Psoas muscle (tissue), 8 donors: ENCODE results near the gene HNF1A. TPM values are rescaled to one million over a fixed set of nuclear protein-coding genes. Genes with fewer than 3 reads are reported as not detected.

Experiments used
- ATAC-seq, 4 donors: fragments of 200-7000 bp; cut with Tn5 transposase; one replicate each; pipeline ENCODE4 v1.9.1; 2020; ENCODE audit warnings: moderate library complexity in 3 of 4, mild to moderate bottlenecking in 2 of 4
- DNase-seq, 2 donors: peaks; one replicate each; pipeline ENCODE4 v3.0.0-alpha.2; 2020
- H3K27ac ChIP-seq: fragments of 200-600 bp; one replicate; pipeline ENCODE4 v1.8.0; 2022
- H3K27me3 ChIP-seq, 3 donors: fragments of 200-600 bp in 1 of 3; one replicate each; pipeline versions ENCODE4 v1.6.1 to v1.8.0; 2013 to 2022; ENCODE audit warnings: low read length in 2 of 3, mild to moderate bottlenecking in 2 of 3, moderate library complexity in 1 of 3; ENCODE audit not compliant: insufficient read depth in 3 of 3
- H3K36me3 ChIP-seq, 2 donors: fragments of 200-600 bp in 1 of 2; one replicate each; pipeline versions ENCODE4 v1.6.1 to v1.8.0; 2013 to 2022; ENCODE audit warnings: low read depth in 1 of 2, mild to moderate bottlenecking in 1 of 2, moderate library complexity in 1 of 2; ENCODE audit not compliant: insufficient read depth in 1 of 2
- H3K4me1 ChIP-seq: fragments of 200-600 bp; one replicate; pipeline ENCODE4 v1.8.0; 2022
- H3K4me3 ChIP-seq: fragments of 200-600 bp; one replicate; pipeline ENCODE4 v1.8.0; 2022; ENCODE audit warnings: mild to moderate bottlenecking
- H3K9me3 ChIP-seq: fragments of 200-600 bp; one replicate; pipeline ENCODE4 v1.8.0; 2022
- CTCF ChIP-seq: fragments of 200-600 bp; IDR thresholded peaks from one replicate; pipeline ENCODE4 v1.8.0; 2022; ENCODE audit warnings: antibody characterized with exemption
- WGBS, 3 donors: extraction: QIAGEN DNeasy Blood & Tissue Kit; methylation state at CpG; one replicate each; pipeline versions ENCODE4 v1.1.6 to v1.1.7; 2013; 5-methylcytosine and 5-hydroxymethylcytosine counted together
- intact Hi-C, 2 donors: fragments of 100-400 bp; cut with DNase I; formaldehyde crosslinking; loops; one replicate each; pipeline versions ENCODE4 v1.11.0 to v1.14.2; 2022
- polyA plus RNA-seq, 3 donors: library from polyadenylated mRNA; stranded (reverse); fragments of 200-250 nt; gene quantifications; one replicate each; pipeline ENCODE4 v1.2.3, GENCODE V29; 2013
- total RNA-seq, 4 donors: library from RNA; stranded (reverse); fragmentation: NEBNext Ultra II Directional in 2 of 4; extraction: Animal tissue kit (Norgen Biotek cat#: 25700) in 2 of 4; gene quantifications; one replicate each; pipeline versions ENCODE4 v1.2.1 to v1.2.4, GENCODE V29; 2021 to 2023
- donor health status: healthy with polysubstance abuse.
- donor health status: DM: no; HTN: no; CAD: no; lungs with moderate emphysema.
- donor health status: Bipolar disorder and iron deficiency.
- donor health status: healthy.
- donor health status: DM: yes; HTN: yes; CAD: no.
- donor health status: DM: no; HTN: no; CAD: no.
- donor health status: DM: no; HTN: no; CAD: no.
- donor health status: DM: yes; HTN: yes; CAD: no.

Gene HNF1A
- total and polyA plus RNA-seq, 7 donors, result 0.07 to 0.18 TPM; not detected in 5

DNA sequence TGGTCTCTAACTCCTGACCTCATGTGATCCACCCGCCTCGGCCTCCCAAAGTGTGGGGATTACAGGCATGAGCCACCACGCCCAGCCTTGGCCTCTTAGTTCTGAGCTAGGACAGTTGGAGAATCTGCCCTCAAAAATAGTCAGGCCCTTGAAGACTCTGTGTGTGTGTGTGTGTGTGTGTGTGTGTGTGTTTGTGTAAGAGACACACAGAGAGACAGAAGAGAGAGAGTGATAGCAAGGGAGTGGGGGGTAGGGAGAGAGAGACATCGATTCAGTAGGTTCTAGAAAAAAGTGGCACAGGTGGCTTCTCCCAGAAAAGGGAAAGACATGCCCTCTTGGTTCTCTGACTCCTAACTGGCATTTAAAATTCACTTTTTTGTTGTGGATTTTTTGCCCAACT lies 5.4 kb downstream of the HNF1A start:
- ATAC-seq, result no peak
- DNase-seq, result no peak
- no peak for TF ChIP-seq CTCF
- intact Hi-C loops, result no loop called here
- WGBS, 3 donors, result 63 to 73% (median 65%) methylated on average over 4 of the region's 4 CpGs
- no peak overlapping the region for H3K27ac ChIP-seq
- no peaks in the 10 kb centered on the region for H3K36me3 ChIP-seq
- H3K4me1 ChIP-seq, result no peaks in the 10 kb centered on the region
- no peaks in the 10 kb centered on the region for H3K9me3 ChIP-seq
- H3K4me3 ChIP-seq, result no peak overlapping the region
- H3K27me3 ChIP-seq, result peaks cover 0 to 3% (median 0%) of the 10 kb centered on the region in 3 donors

DNA sequence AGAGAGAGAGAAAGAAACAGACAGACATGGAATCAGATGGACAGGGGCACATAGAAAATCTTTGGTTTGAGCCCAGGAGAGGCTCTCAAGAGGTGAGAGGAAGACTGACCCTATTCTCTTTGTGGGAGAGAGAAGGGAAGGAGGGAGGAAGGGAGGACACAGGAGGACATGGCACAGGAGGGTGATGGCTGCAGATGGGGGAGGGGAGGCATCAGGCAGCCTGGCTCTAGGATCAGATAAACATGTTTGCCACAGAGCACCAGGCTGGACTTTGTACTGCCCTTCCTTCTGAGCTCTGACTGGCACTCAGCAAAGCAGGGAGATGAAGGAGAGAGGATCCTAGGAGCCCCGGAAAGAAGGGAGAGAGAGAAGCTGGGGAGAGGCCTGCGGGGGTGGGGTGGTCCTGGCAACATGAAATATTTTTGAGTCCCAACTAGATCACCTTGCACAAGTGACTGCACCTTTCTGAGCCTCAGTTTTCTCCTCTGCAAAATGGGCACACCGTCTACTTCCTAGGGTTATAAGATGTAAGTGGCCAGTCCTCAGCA lies 6.1 kb downstream of the HNF1A start:
- Histone ChIP-seq H3K9me3 (no peaks in the 10 kb centered on the region), H3K27me3 (peaks cover 0 to 3% (median 0%) of the 10 kb centered on the region in 3 donors), H3K36me3 (no peaks in the 10 kb centered on the region), H3K4me3 (no peak overlapping the region), H3K27ac (no peak overlapping the region), H3K4me1 (no peaks in the 10 kb centered on the region)
- DNase-seq (no peak), ATAC-seq (no peak)
- WGBS, 3 donors, result 59 to 81% (median 73%) methylated on average over 3 of the region's 3 CpGs
- intact Hi-C loops, result no loop called here
- TF ChIP-seq CTCF, result no peak

DNA sequence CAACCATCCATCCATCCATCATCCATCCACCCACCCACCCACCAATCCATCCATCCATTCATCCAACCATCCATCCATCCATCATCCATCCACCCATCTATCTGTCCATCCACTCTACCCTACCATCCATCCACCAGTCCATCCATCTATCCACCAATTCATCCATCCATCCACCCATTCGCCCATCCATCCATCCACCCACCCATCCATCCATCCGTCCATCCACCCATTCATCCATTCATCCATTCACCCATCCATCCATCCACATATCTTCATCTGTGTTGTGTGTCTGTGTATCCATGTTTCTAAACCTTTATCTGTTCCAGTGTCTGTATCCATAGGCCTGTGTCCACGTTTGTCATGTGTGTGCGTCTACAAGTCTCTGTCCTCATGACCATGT lies 9.9 kb downstream of the HNF1A start:
- H3K27me3 ChIP-seq, result no peaks in the 10 kb centered on the region
- no peak for TF ChIP-seq CTCF
- 82 to 88% (median 85%) methylated on average over 4 of the region's 4 CpGs for WGBS, 3 donors
- no peaks in the 10 kb centered on the region for H3K4me1 ChIP-seq
- intact Hi-C loops, result no loop called here
- ATAC-seq, result no peak
- H3K36me3 ChIP-seq, result no peaks in the 10 kb centered on the region
- no peak overlapping the region for H3K4me3 ChIP-seq
- no peak overlapping the region for H3K27ac ChIP-seq
- no peak for DNase-seq
- no peaks in the 10 kb centered on the region for H3K9me3 ChIP-seq

GRCh38 chr12:120988658-120989057 lies 10.3 kb downstream of the HNF1A start:
- no peak for ATAC-seq
- Histone ChIP-seq H3K4me1 (no peaks in the 10 kb centered on the region), H3K4me3 (no peak overlapping the region), H3K36me3 (no peaks in the 10 kb centered on the region), H3K9me3 (no peaks in the 10 kb centered on the region), H3K27me3 (no peaks in the 10 kb centered on the region), H3K27ac (no peak overlapping the region)
- no peak for DNase-seq
- no peak for TF ChIP-seq CTCF
- 85 to 89% (median 89%) methylated on average over 17 of the region's 17 CpGs for WGBS, 3 donors
- intact Hi-C loops, result no loop called here

- Histone ChIP-seq H3K4me1 (no peaks in the 10 kb centered on the region), H3K27ac (no peak overlapping the region), H3K36me3 (no peaks in the 10 kb centered on the region), H3K27me3 (no peaks in the 10 kb centered on the region), H3K4me3 (no peak overlapping the region), H3K9me3 (no peaks in the 10 kb centered on the region)
- intact Hi-C loops, result no loop called here
- no peak for ATAC-seq
- DNase-seq, result no peak
- TF ChIP-seq CTCF, result no peak
- WGBS, 3 donors, result 75 to 83% (median 77%) methylated on average over 3 of the region's 3 CpGs
These were observed 11.3 kb downstream of the HNF1A start for GRCh38 chr12:120989687-120990086.
